ENCODE measurements around the gene ZNF205. TPM values are rescaled to one million over a fixed set of nuclear protein-coding genes. Genes with fewer than 3 reads are reported as not detected.

The ZNF205 gene
- total and polyA plus RNA-seq, 2 of the 8 experiments (the other 6 are each of a cell fraction or from before 2014, with no cell fraction given): 19.1 to 19.9 TPM

DNA sequence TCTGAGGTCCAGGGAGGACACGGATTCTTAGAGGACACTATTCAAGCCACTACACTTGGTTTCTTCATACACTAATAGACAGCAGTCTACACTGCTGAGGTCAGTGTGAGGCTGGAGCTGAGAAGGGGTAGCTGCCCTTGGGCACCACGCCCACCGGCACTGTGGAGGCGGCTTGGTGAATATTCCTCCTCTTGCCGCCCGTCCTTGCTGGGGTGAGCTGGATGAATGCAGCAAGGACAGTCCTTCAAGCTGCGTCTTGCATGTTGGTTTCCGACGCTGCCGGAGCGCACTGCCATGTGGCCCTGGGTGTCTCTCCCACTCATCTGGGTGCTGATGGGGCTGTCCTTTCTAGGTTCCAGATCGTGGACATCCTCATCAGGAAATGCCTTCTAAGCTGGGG lies 2.6 kb downstream of the ZNF205 start:
- Histone ChIP-seq H3K4ac (replicated peaks; ENCODE audit: insufficient read length, low read depth, low read length) (no peak overlapping the region), H3K4me3 (ENCODE audit: extremely low read depth in 1 of 4, insufficient read depth in 2 of 4, low read depth in 3 of 4, low read length in 4 of 4) (no peak overlapping the region), H2AFZ (ENCODE audit: low read length) (no peak overlapping the region), H3K27ac (ENCODE audit: low read depth, low read length) (peak overlapping the region; percentile 20; the same call in 1 of the 2 replicates), H4K5ac (ENCODE audit: insufficient read length, low read depth, low read length) (no peak overlapping the region), H3K27me3 (replicated peaks in 1 of 4; ENCODE audit: control insufficient read depth in 3 of 4, extremely low read depth in 1 of 4, insufficient read depth in 3 of 4, low read length in 3 of 4) (no peaks in the 10 kb centered on the region), H4K91ac (replicated peaks; ENCODE audit: insufficient read length, low read length) (no peak overlapping the region), H3K23ac (ENCODE audit: insufficient read length) (no peak overlapping the region), H2BK12ac (ENCODE audit: low read depth, low read length) (no peak overlapping the region), H3K23me2 (ENCODE audit: low read depth, low read length) (peaks cover 8% of the 10 kb centered on the region), H3K56ac (replicated peaks; ENCODE audit: insufficient read length, low read depth, low read length) (no peak overlapping the region), H2BK5ac (ENCODE audit: low read depth, low read length) (no peak overlapping the region), H3K36me3 (ENCODE audit: control insufficient read depth in 2 of 4, insufficient read depth in 4 of 4, low read length in 3 of 4) (peaks cover 0 to 24% (median 16%) of the 10 kb centered on the region in 4 experiments; a peak in 7 of 8 replicates), H2BK20ac (ENCODE audit: low read length) (no peak overlapping the region), H3K4me1 (replicated peaks in 1 of 4; ENCODE audit: control insufficient read depth in 3 of 4, insufficient read depth in 4 of 4, low read length in 3 of 4) (peaks cover 0 to 15% (median 8%) of the 10 kb centered on the region in 4 experiments; a peak in 5 of 7 replicates), H3K9ac (replicated peaks in 1 of 4; ENCODE audit: extremely low read depth in 1 of 4, low read depth in 3 of 4, low read length in 3 of 4) (no peak overlapping the region), H3K14ac (ENCODE audit: insufficient read length) (no peak overlapping the region), H2BK120ac (replicated peaks; ENCODE audit: low read depth, low read length) (no peak overlapping the region), H3K9me3 (ENCODE audit: insufficient read depth in 2 of 2, low read depth in 1 of 2, low read length in 1 of 2) (no peaks in the 10 kb centered on the region), H4K20me1 (replicated peaks in 1 of 2; ENCODE audit: control insufficient read depth in 1 of 2, insufficient read depth in 2 of 2, low read length in 2 of 2) (peaks cover 0 to 8% of the 10 kb centered on the region in 2 experiments), H2AK5ac (ENCODE audit: low read depth, low read length) (no peak overlapping the region), H4K8ac (ENCODE audit: extremely low read depth, insufficient read depth, low read length) (no peak overlapping the region), H3K79me1 (ENCODE audit: low read depth, low read length) (peaks cover 6% of the 10 kb centered on the region; the same call in 1 of the 2 replicates), H3K18ac (ENCODE audit: extremely low read depth, low read length) (no peak overlapping the region), H3K4me2 (ENCODE audit: insufficient read depth in 1 of 2, low read depth in 2 of 2, low read length in 2 of 2) (no peak overlapping the region), H3K79me2 (ENCODE audit: control insufficient read depth in 1 of 2, insufficient read depth in 2 of 2, low read length in 2 of 2) (peaks cover 0 to 17% of the 10 kb centered on the region in 2 experiments; a peak in 2 of 4 replicates), H2BK15ac (ENCODE audit: low read length) (no peak overlapping the region)
- CTCF ChIA-PET (ENCODE audit: partially characterized antibody): interaction anchor here (0.6 to 36.8 kb wide), 8 partner anchors 8 to 154 kb away, joined by 3 to 619 read pairs (median 12); partner anchors contain the start of genes ZNF213 and ZSCAN10
- no peak for DNase-seq (ENCODE audit: low read depth in 1 of 2, low spot score in 2 of 2)
- no peak for FAIRE-seq
- POLR2A ChIA-PET (ENCODE audit: partially characterized antibody): interaction anchor here (0.8 to 12.1 kb wide), 6 partner anchors 10 to 103 kb away, joined by 3 to 169 read pairs (median 4); partner anchors contain the start of genes ZNF213 and ZSCAN10
- TF ChIP-seq POU5F1 (IDR thresholded peaks at IDR 0.05; ENCODE audit: low read depth, low read length) (no peak), HDAC6 (IDR thresholded peaks at IDR 0.05; ENCODE audit: low read depth, low read length) (no peak), SP4 (IDR thresholded peaks at IDR 0.05; ENCODE audit: low read length) (no peak), SRF (IDR thresholded peaks at IDR 0.05; ENCODE audit: low read depth, low read length) (no peak), EP300 (IDR thresholded peaks at IDR 0.05; ENCODE audit: borderline replicate concordance in 1 of 2, low read depth in 2 of 2, low read length in 2 of 2) (no peak), CBX8 (IDR thresholded peaks at IDR 0.05; ENCODE audit: borderline replicate concordance, low read depth, low read length) (no peak), TBP (IDR thresholded peaks at IDR 0.05; ENCODE audit: low read depth, low read length) (no peak), TAF7 (optimal IDR thresholded peaks at IDR 0.05; ENCODE audit: borderline replicate concordance, low read depth, low read length) (no peak), KDM1A (IDR thresholded peaks at IDR 0.05; ENCODE audit: borderline replicate concordance, low read length) (no peak)
- TF ChIP-seq, protein P1, sequence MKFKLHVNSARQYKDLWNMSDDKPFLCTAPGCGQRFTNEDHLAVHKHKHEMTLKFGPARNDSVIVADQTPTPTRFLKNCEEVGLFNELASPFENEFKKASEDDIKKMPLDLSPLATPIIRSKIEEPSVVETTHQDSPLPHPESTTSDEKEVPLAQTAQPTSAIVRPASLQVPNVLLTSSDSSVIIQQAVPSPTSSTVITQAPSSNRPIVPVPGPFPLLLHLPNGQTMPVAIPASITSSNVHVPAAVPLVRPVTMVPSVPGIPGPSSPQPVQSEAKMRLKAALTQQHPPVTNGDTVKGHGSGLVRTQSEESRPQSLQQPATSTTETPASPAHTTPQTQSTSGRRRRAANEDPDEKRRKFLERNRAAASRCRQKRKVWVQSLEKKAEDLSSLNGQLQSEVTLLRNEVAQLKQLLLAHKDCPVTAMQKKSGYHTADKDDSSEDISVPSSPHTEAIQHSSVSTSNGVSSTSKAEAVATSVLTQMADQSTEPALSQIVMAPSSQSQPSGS (IDR thresholded peaks at IDR 0.05; ENCODE audit: low read length): no peak
- TF ChIP-seq, protein P2, sequence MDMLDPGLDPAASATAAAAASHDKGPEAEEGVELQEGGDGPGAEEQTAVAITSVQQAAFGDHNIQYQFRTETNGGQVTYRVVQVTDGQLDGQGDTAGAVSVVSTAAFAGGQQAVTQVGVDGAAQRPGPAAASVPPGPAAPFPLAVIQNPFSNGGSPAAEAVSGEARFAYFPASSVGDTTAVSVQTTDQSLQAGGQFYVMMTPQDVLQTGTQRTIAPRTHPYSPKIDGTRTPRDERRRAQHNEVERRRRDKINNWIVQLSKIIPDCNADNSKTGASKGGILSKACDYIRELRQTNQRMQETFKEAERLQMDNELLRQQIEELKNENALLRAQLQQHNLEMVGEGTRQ (IDR thresholded peaks at IDR 0.05; ENCODE audit: low read length): no peak
- WGBS, 2 experiments (ENCODE audit: extremely low coverage in 1 of 2, insufficient coverage in 1 of 2, insufficient read length in 1 of 2, insufficient replicate concordance in 2 of 2, low coverage in 1 of 2, low lambda C conversion rate in 2 of 2, missing lambda C conversion rate in 1 of 2): 96% methylated on average over 12 of the region's 12 CpGs; no CpG with 5 or more reads in 1 of the 2 experiments

Measured in H1 (cell line).